Inflammatory macrophage (primary cell): ENCODE measurements around the gene GSK3B.

ENCODE experiments used
- DNase-seq, 2 donors: peaks; one replicate each; pipeline ENCODE4 v3.0.0-alpha.2; 2020 to 2022

GSK3B gene

GRCh38 chr3:119810018-119810435 is 284.2 kb downstream of the GSK3B start:
- peak; percentile 17 to 58 for DNase-seq

GRCh38 chr3:119809249-119810017 is 284.8 kb downstream of the GSK3B start:
- no peak for DNase-seq

- DNase-seq: no peak
Measured at GRCh38 chr3:119808843-119809242, 285.4 kb downstream of the GSK3B start.

GRCh38 chr3:119808244-119808643 is 286.0 kb downstream of the GSK3B start:
- no peak for DNase-seq

GRCh38 chr3:119800844-119801243 is 293.4 kb downstream of the GSK3B start:
- no peak for DNase-seq

GRCh38 chr3:119796785-119797184 is 297.5 kb downstream of the GSK3B start:
- DNase-seq: no peak

GRCh38 chr3:119796368-119796767 is 297.9 kb downstream of the GSK3B start:
- no peak for DNase-seq

GRCh38 chr3:119795849-119796248 is 298.4 kb downstream of the GSK3B start:
- no peak for DNase-seq

GRCh38 chr3:119794971-119795612 is 299.2 kb downstream of the GSK3B start:
- DNase-seq: no peak

GRCh38 chr3:119794401-119794800 is 299.8 kb downstream of the GSK3B start:
- no peak for DNase-seq

- no peak for DNase-seq
Measured at GRCh38 chr3:119792270-119792669, 302.0 kb downstream of the GSK3B start.

GRCh38 chr3:119790369-119790768 is 303.9 kb downstream of the GSK3B start:
- DNase-seq: no peak

GRCh38 chr3:119786409-119786808 is 307.8 kb downstream of the GSK3B start:
- no peak for DNase-seq

GRCh38 chr3:119783883-119784282 is 310.4 kb downstream of the GSK3B start:
- DNase-seq: peak; percentile 40 to 60

GRCh38 chr3:119783255-119783654 is 311.0 kb downstream of the GSK3B start:
- no peak for DNase-seq

- DNase-seq: no peak
Measured at GRCh38 chr3:119782460-119782859, 311.8 kb downstream of the GSK3B start.

- no peak for DNase-seq
Measured at GRCh38 chr3:119781330-119782198, 312.7 kb downstream of the GSK3B start, which contains the start of gene NR1I2. NR1I2 (plus strand) TSS chr3:119782101.

- no peak for DNase-seq
Measured at GRCh38 chr3:119779731-119780383, 314.4 kb downstream of the GSK3B start.

- DNase-seq: no peak
Measured at GRCh38 chr3:119778811-119779210, 315.4 kb downstream of the GSK3B start.

- no peak for DNase-seq
Measured at GRCh38 chr3:119778176-119778575, 316.1 kb downstream of the GSK3B start.

- no peak for DNase-seq
Measured at GRCh38 chr3:119776304-119776703, 317.9 kb downstream of the GSK3B start.

- peak; percentile 17 to 46 for DNase-seq
Measured at GRCh38 chr3:119774444-119774843, 319.8 kb downstream of the GSK3B start.
